K562 (cell line): ENCODE data around the gene RPS6KA2. TPM values are rescaled to one million over a fixed set of nuclear protein-coding genes. Genes with fewer than 3 reads are reported as not detected.

ENCODE experiments used
- ATAC-seq: fragments of 200-7000 bp; cut with Tn5 transposase; 3 replicates; pipeline ENCODE4 v1.9.1; 2020; ENCODE audit warnings: moderate library complexity
- BruUV-seq: library from RNA; stranded (reverse); fragments of 400-500 nt; replicated peaks from 2 replicates; lab custom pipeline; 2021; lab: Mats Ljungman, UMichigan
- CTCF ChIA-PET: fragments of 300-600 bp; formaldehyde crosslinking; extraction: SDS; loops from one replicate; lab custom pipeline; 2021; ENCODE audit warnings: low intra/inter-chr PET ratio; lab: Yijun Ruan, JAX
- POLR2A ChIA-PET: fragments of 300-600, 350-650 bp; sonication (Branson Sonifier 250); formaldehyde crosslinking; extraction: SDS; loops from one replicate; lab custom pipeline; 2021; ENCODE audit warnings: antibody characterized with exemption, inconsistent platforms; lab: Yijun Ruan, JAX
- DNase-seq, 4 experiments: peaks; one replicate each; pipeline versions ENCODE4 v3.0.0 to v3.0.0-alpha.2; 2011 to 2018; ENCODE audit warnings: low spot score in 3 of 4, mixed read lengths in 3 of 4; ENCODE audit errors: extremely low read depth in 1 of 4
- FAIRE-seq: peaks from 2 replicates; lab custom pipeline; 2011; peaks lifted over from hg19 to GRCh38; lab: Jason Lieb, UNC
- H2AFZ ChIP-seq: 2 replicates; pipeline ENCODE4 v1.6.0; 2011; ENCODE audit warnings: low read depth, low read length, control low read depth, inconsistent platforms
- H3K27ac ChIP-seq: fragments of 200-600 bp; 3 replicates; pipeline ENCODE4 v1.8.0; 2011; ENCODE audit warnings: low read depth, mild to moderate bottlenecking, control low read depth, inconsistent platforms, low read length, moderate library complexity, mixed read lengths; ENCODE audit errors: extremely low read depth
- H3K27me3 ChIP-seq, 2 experiments: fragments of 300-600 bp in 1 of 2; 2 replicates in 1 of 2; 3 replicates in 1 of 2; pipeline versions ENCODE4 v1.6.0 to v1.8.0; 2011; ENCODE audit warnings: inconsistent platforms in 2 of 2, low read length in 2 of 2, mild to moderate bottlenecking in 1 of 2, mixed read lengths in 1 of 2, moderate library complexity in 1 of 2; ENCODE audit not compliant: control insufficient read depth in 2 of 2, insufficient read depth in 2 of 2
- H3K36me3 ChIP-seq: fragments of 300-600 bp; 3 replicates; pipeline ENCODE4 v1.8.0; 2011; ENCODE audit warnings: mild to moderate bottlenecking, low read length, inconsistent platforms; ENCODE audit not compliant: control insufficient read depth, insufficient read depth
- H3K4me1 ChIP-seq, 2 experiments: fragments of 200-600 bp in 1 of 2; replicated peaks in 1 of 2; 2 replicates in 1 of 2; 3 replicates in 1 of 2; pipeline versions ENCODE4 v1.5.1 to v1.8.0; 2011; ENCODE audit warnings: inconsistent platforms in 2 of 2, low read length in 2 of 2, mild to moderate bottlenecking in 1 of 2, mixed read lengths in 1 of 2, moderate library complexity in 1 of 2; ENCODE audit not compliant: control insufficient read depth in 2 of 2, insufficient read depth in 2 of 2
- H3K4me2 ChIP-seq: 2 replicates; pipeline ENCODE4 v1.6.1; 2011; ENCODE audit warnings: low read length, control low read depth, inconsistent platforms, mixed read lengths; ENCODE audit not compliant: insufficient read depth
- H3K4me3 ChIP-seq: fragments of 200-600 bp; sonication (generic), shearing (Covaris generic); 2 replicates; pipeline ENCODE4 v1.5.1; 2016; ENCODE audit warnings: control low read depth, inconsistent platforms
- H3K79me2 ChIP-seq: fragments of 200-600 bp; 3 replicates; pipeline ENCODE4 v1.8.0; 2011; ENCODE audit warnings: low read length, inconsistent platforms; ENCODE audit not compliant: control insufficient read depth, insufficient read depth
- H3K9ac ChIP-seq, 2 experiments: 2 replicates each; pipeline versions ENCODE4 v1.6.0 to v1.6.1; 2011; ENCODE audit warnings: low read depth in 2 of 2, low read length in 2 of 2, control low read depth in 1 of 2, inconsistent platforms in 1 of 2, mild to moderate bottlenecking in 1 of 2, mixed read lengths in 1 of 2; ENCODE audit not compliant: insufficient read depth in 1 of 2
- H3K9me1 ChIP-seq: one replicate; pipeline ENCODE4 v1.6.0; 2011; ENCODE audit warnings: inconsistent platforms, mild to moderate bottlenecking, low read length, moderate library complexity; ENCODE audit not compliant: control insufficient read depth, insufficient read depth
- H3K9me3 ChIP-seq: replicated peaks from 2 replicates; pipeline ENCODE4 v1.5.1; 2011; ENCODE audit warnings: low read depth, low read length, inconsistent platforms; ENCODE audit not compliant: control insufficient read depth, insufficient read depth
- H4K20me1 ChIP-seq: replicated peaks from 2 replicates; pipeline ENCODE4 v1.6.1; 2011; ENCODE audit warnings: low read length, inconsistent platforms, mixed read lengths; ENCODE audit not compliant: control insufficient read depth, insufficient read depth
- ESRRB ChIP-seq: fragments of 250-450 bp; sonication (Bioruptor Pico); IDR thresholded peaks from 2 replicates; pipeline ENCODE4 v1.5.0; 2020; ENCODE audit warnings: mild to moderate bottlenecking, moderate library complexity, borderline replicate concordance
- HMGN3 ChIP-seq: IDR thresholded peaks from 2 replicates; pipeline ENCODE4 v1.6.1; 2011; ENCODE audit warnings: borderline replicate concordance, low read depth, mild to moderate bottlenecking, mixed read lengths, low read length; ENCODE audit not compliant: insufficient read length; ENCODE audit errors: extremely low read depth
- MNT ChIP-seq, 2 experiments: fragments of 450-650 bp; conservative IDR thresholded peaks; 2 replicates each; pipeline ENCODE4 v1.6.1; 2017; ENCODE audit warnings: mild to moderate bottlenecking in 2 of 2, moderate library complexity in 2 of 2
- NCOA4 ChIP-seq: fragments of 450-650 bp; IDR thresholded peaks from 2 replicates; pipeline ENCODE4 v1.6.1; 2018; ENCODE audit warnings: mild to moderate bottlenecking; ENCODE audit not compliant: partially characterized antibody
- NFXL1 ChIP-seq: fragments of 450-650 bp; formaldehyde crosslinking; IDR thresholded peaks from 2 replicates; pipeline ENCODE4 v1.4.0; 2021; ENCODE audit warnings: mild to moderate bottlenecking
- REST ChIP-seq, 2 experiments: fragments of 450-650 bp; formaldehyde crosslinking in 1 of 2; IDR thresholded peaks; 2 replicates each; pipeline versions ENCODE4 v1.4.0 to v1.6.1; 2014 to 2020; ENCODE audit warnings: mild to moderate bottlenecking in 2 of 2, borderline replicate concordance in 1 of 2, low read depth in 1 of 2
- XRCC5 ChIP-seq: fragments of 200-400 bp; formaldehyde crosslinking; IDR thresholded peaks from 2 replicates; pipeline ENCODE4 v1.6.1; 2017; ENCODE audit warnings: low read depth, mild to moderate bottlenecking, low read length
- ZBTB9 ChIP-seq: fragments of 450-650 bp; formaldehyde crosslinking; IDR thresholded peaks from 2 replicates; pipeline ENCODE4 v1.4.0; 2020; ENCODE audit warnings: mild to moderate bottlenecking, moderate library complexity
- ZKSCAN1 ChIP-seq: fragments of 150-350 bp; IDR thresholded peaks from 2 replicates; pipeline ENCODE4 v1.6.1; 2016; ENCODE audit warnings: low read depth, low read length
- ZNF347 ChIP-seq: fragments of 450-650 bp; formaldehyde crosslinking; IDR thresholded peaks from 2 replicates; pipeline ENCODE4 v1.4.0; 2020; ENCODE audit warnings: low read depth, mild to moderate bottlenecking, moderate library complexity
- WGBS: fragments of 100-300 bp; shearing (Covaris generic); methylation state at CpG from one replicate; pipeline ENCODE4 v1.1.6; 2016; ENCODE audit warnings: low coverage, mixed read lengths; ENCODE audit not compliant: insufficient coverage; ENCODE audit errors: missing lambda C conversion rate; 5-methylcytosine and 5-hydroxymethylcytosine counted together
- in situ Hi-C: fragments of 300-500 bp; cut with MboI; formaldehyde crosslinking; loops from 4 replicates; pipeline ENCODE4 v1.15.0; 2018; ENCODE audit warnings: inconsistent platforms, mixed read lengths
- intact Hi-C: fragments of 100-400 bp; cut with micrococcal nuclease; formaldehyde crosslinking; loops from 2 replicates; pipeline ENCODE4 v1.14.2; 2022
- polyA plus RNA-seq, 8 experiments: library from polyadenylated mRNA; depleted of rRNA in 4 of 8; stranded (reverse) in 5 of 8; unstranded in 3 of 8; fragments of >200 nt; fragmentation: Nextera tagmentation in 2 of 8; fragmentation: Illumina TruSeq in 1 of 8; extraction: Ambion mirVana in 2 of 8; extraction: Trizol in 1 of 8; gene quantifications; 2 replicates each; pipeline versions ENCODE4 v1.2.1 to v1.2.3, GENCODE V29; 2011 to 2014; ENCODE audit warnings: inconsistent platforms in 1 of 8, missing spikeins in 1 of 8
- total RNA-seq, 7 experiments: library from RNA; depleted of rRNA in 6 of 7; stranded (reverse); fragments of >200 nt in 6 of 7; fragmentation: Illumina TruSeq in 2 of 7; extraction: Trizol in 2 of 7; gene quantifications; 2 replicates each; pipeline versions ENCODE4 v1.2.1 to v1.2.3, GENCODE V29; 2011 to 2021; ENCODE audit warnings: low replicate concordance in 1 of 7

The RPS6KA2 gene
- total and polyA plus RNA-seq, 9 of the 15 experiments (the other 6 are each of a cell fraction or from before 2014, with no cell fraction given) = 0.29 to 1.00 (median 0.53) TPM

GRCh38 chr6:166612471-166612881 lies 14.6 kb downstream of the RPS6KA2 start:
- no peaks in the 10 kb centered on the region for H3K4me1 ChIP-seq
- H3K4me2 ChIP-seq = no peak overlapping the region
- H3K9ac ChIP-seq = no peak overlapping the region
- no peaks in the 10 kb centered on the region for H3K36me3 ChIP-seq
- no peak overlapping the region for H3K27ac ChIP-seq
- no peaks in the 10 kb centered on the region for H3K9me1 ChIP-seq
- ChIA-PET CTCF (no interaction called here), POLR2A (interaction anchor here (0.6 to 2.0 kb wide), 8 partner anchors 9 to 303 kb away, joined by 3 to 6 read pairs (median 3); no protein-coding TSS in a partner anchor)
- H4K20me1 ChIP-seq = peaks cover 6% of the 10 kb centered on the region; the same call in 1 of the 2 replicates
- BruUV-seq = no TSS peak
- no peaks in the 10 kb centered on the region for H3K79me2 ChIP-seq
- FAIRE-seq (no peak), ATAC-seq (no peak; the same call in 2 of the 3 replicates), DNase-seq (no peak)
- no peak overlapping the region for H3K4me3 ChIP-seq
- intact Hi-C loops = no loop called here
- H3K27me3 ChIP-seq = peaks cover 43 to 61% of the 10 kb centered on the region in 2 experiments
- H2AFZ ChIP-seq = no peak overlapping the region
- 5% methylated on average over 11 of the region's 11 CpGs for WGBS
- in situ Hi-C loops = no loop called here
- no peaks in the 10 kb centered on the region for H3K9me3 ChIP-seq
- TF ChIP-seq NCOA4 (no peak), MNT (conservative IDR thresholded peaks at IDR 0.05) (no peak), ZKSCAN1 (no peak), HMGN3 (no peak), ZBTB9 (CRISPR knock-in tag) (no peak), NFXL1 (CRISPR knock-in tag) (no peak), XRCC5 (no peak), ZNF347 (CRISPR knock-in tag) (no peak), REST (IDR thresholded peaks at IDR 0.05; ENCODE audit: borderline replicate concordance) (no peak), REST (CRISPR knock-in tag; IDR thresholded peaks at IDR 0.05; ENCODE audit: low read depth) (no peak), ESRRB (CRISPR knock-in tag) (no peak)
